Uterus (tissue), 2 donors: ENCODE measurements around the gene SIAH2.

Source experiments
- CTCF ChIP-seq, 4 experiments: fragments of 200-600 bp in 2 of 4; fragments of 450-650 bp in 2 of 4; sonication (generic) in 2 of 4; IDR thresholded peaks; one replicate each; pipeline ENCODE4 v1.5.1; 2016 to 2019; ENCODE audit warnings: antibody characterized with exemption in 4 of 4, mild to moderate bottlenecking in 2 of 4, moderate library complexity in 1 of 4
- POLR2A ChIP-seq, 2 donors: fragments of 450-650 bp; IDR thresholded peaks; one replicate each; pipeline ENCODE4 v1.6.1; 2016; ENCODE audit warnings: antibody characterized with exemption in 2 of 2, mild to moderate bottlenecking in 1 of 2, moderate library complexity in 1 of 2

DNA sequence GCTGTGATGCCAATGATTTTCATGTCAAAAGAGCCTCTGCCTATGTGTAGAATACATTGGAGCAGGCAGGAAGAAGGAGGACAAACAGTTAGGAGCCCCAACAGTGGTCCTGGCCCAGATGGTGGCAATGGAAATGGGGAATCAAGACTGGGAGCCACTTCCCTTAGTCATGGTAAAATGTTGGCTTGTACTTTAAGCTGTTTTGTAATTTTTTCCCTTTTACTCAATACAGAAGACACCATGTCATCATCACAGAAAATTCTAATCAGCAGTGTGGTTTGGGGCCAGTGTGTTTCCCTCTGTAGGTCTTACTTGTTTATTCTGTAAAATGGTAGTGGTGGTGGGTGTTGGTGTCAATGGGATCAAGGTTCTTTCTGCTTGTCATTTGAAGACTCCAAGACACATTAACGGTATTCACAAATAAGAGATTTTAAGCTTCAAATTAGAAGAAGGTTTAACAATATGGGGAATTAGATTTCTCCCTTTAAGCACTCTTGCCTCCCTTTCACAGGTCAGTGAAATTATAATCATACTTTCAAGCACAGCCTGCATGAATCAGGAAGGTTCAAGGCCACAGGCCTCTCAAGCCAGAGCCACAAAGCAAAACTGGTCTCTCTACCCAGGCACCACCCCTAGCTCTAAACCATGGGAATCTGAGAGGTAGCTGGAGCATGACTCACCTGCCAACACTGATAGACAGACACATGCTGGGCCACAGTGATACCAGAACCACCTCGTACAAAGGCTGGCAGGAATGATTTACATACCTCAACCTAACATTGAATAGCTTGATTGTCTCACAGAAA, 24.9 kb downstream of the SIAH2 start:
- TF ChIP-seq CTCF (IDR thresholded peaks at IDR 0.05), result no peak
- TF ChIP-seq POLR2A (IDR thresholded peaks at IDR 0.05), result no peak
